Measurements from ENCODE around the gene THSD4. TPM values are rescaled to one million over a fixed set of nuclear protein-coding genes. Genes with fewer than 3 reads are reported as not detected.

Gene THSD4
- total and polyA plus RNA-seq, 5 donors from 2014 or later = not detected

DNA sequence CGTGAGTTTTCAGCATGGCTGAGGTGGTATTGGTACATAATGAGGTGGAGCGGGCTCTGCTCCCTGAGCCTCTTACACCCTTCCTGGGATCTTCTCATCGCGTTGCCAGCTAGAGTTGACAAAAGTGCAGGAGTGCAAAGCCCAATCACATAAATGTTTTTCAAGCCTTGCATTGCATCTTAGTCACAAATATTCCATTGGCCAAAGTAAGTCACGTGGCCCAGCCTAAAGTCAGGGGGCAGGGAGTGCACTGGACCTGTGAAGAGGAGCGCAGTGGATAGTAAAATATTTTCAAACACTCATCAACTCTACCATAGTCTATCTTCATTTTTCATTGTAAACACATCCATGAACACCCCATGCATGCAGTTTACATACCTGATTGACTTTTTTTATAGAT is 365.3 kb downstream of the THSD4 start:
- DNase-seq (no peak), ATAC-seq (ENCODE audit: low read depth in 2 of 2) (no peak)
- Mint-ChIP-seq H3K27ac (no peak overlapping the region), H3K9me3 (peaks cover 0 to 2% (median 0%) of the 10 kb centered on the region in 7 donors), H3K4me3 (no peak overlapping the region), H3K36me3 (no peaks in the 10 kb centered on the region), H3K27me3 (peaks cover 18% of the 10 kb centered on the region), H3K4me1 (no peaks in the 10 kb centered on the region)
- Histone ChIP-seq H3K27me3 (ENCODE audit: control insufficient read depth, insufficient read depth, low read length) (no peaks in the 10 kb centered on the region), H3K4me1 (ENCODE audit: control insufficient read depth, insufficient read depth, low read length, poor library complexity, severe bottlenecking) (no peaks in the 10 kb centered on the region), H3K27ac (ENCODE audit: insufficient read depth, low read length, poor library complexity, severe bottlenecking) (no peak overlapping the region), H3K4me3 (ENCODE audit: low read depth, low read length) (no peak overlapping the region), H3K36me3 (ENCODE audit: control insufficient read depth, insufficient read depth, low read length) (no peaks in the 10 kb centered on the region), H3K9me3 (ENCODE audit: control insufficient read depth in 2 of 2, low read length in 2 of 2) (no peaks in the 10 kb centered on the region)

- Mint-ChIP-seq H3K27me3 (peaks cover 9% of the 10 kb centered on the region), H3K4me3 (no peak overlapping the region), H3K36me3 (no peaks in the 10 kb centered on the region), H3K27ac (no peak overlapping the region), H3K9me3 (peaks cover 0 to 5% (median 0%) of the 10 kb centered on the region in 7 donors), H3K4me1 (no peaks in the 10 kb centered on the region)
- Histone ChIP-seq H3K4me3 (ENCODE audit: low read depth, low read length) (no peak overlapping the region), H3K27ac (ENCODE audit: insufficient read depth, low read length, poor library complexity, severe bottlenecking) (no peak overlapping the region), H3K9me3 (ENCODE audit: control insufficient read depth in 2 of 2, low read length in 2 of 2) (no peaks in the 10 kb centered on the region), H3K4me1 (ENCODE audit: control insufficient read depth, insufficient read depth, low read length, poor library complexity, severe bottlenecking) (no peaks in the 10 kb centered on the region), H3K36me3 (ENCODE audit: control insufficient read depth, insufficient read depth, low read length) (no peaks in the 10 kb centered on the region), H3K27me3 (ENCODE audit: control insufficient read depth, insufficient read depth, low read length) (peaks cover 5% of the 10 kb centered on the region)
- DNase-seq (no peak), ATAC-seq (ENCODE audit: low read depth in 2 of 2) (no peak)
Measured at GRCh38 chr15:71484080-71484479, 368.8 kb downstream of the THSD4 start.

GRCh38 chr15:71485094-71485693 is 369.9 kb downstream of the THSD4 start:
- no peak for ATAC-seq (ENCODE audit: low read depth in 2 of 2)
- H3K9me3 Mint-ChIP-seq = peaks cover 0 to 5% (median 0%) of the 10 kb centered on the region in 7 donors
- peaks cover 9% of the 10 kb centered on the region for H3K27me3 Mint-ChIP-seq
- H3K4me3 Mint-ChIP-seq = no peak overlapping the region
- Histone ChIP-seq H3K27ac (ENCODE audit: insufficient read depth, low read length, poor library complexity, severe bottlenecking) (no peak overlapping the region), H3K36me3 (ENCODE audit: control insufficient read depth, insufficient read depth, low read length) (no peaks in the 10 kb centered on the region), H3K4me3 (ENCODE audit: low read depth, low read length) (no peak overlapping the region), H3K9me3 (ENCODE audit: control insufficient read depth in 2 of 2, low read length in 2 of 2) (no peaks in the 10 kb centered on the region), H3K27me3 (ENCODE audit: control insufficient read depth, insufficient read depth, low read length) (peaks cover 6% of the 10 kb centered on the region), H3K4me1 (ENCODE audit: control insufficient read depth, insufficient read depth, low read length, poor library complexity, severe bottlenecking) (no peaks in the 10 kb centered on the region)
- H3K27ac Mint-ChIP-seq = no peak overlapping the region
- DNase-seq = no peak
- no peaks in the 10 kb centered on the region for H3K36me3 Mint-ChIP-seq
- no peaks in the 10 kb centered on the region for H3K4me1 Mint-ChIP-seq

- peaks cover 6% of the 10 kb centered on the region for H3K27me3 ChIP-seq (ENCODE audit: control insufficient read depth, insufficient read depth, low read length)
- Mint-ChIP-seq H3K9me3 (peaks cover 0 to 7% (median 0%) of the 10 kb centered on the region in 7 donors), H3K36me3 (no peaks in the 10 kb centered on the region), H3K27ac (no peak overlapping the region), H3K27me3 (peaks cover 12% of the 10 kb centered on the region), H3K4me1 (no peaks in the 10 kb centered on the region), H3K4me3 (no peak overlapping the region)
- no peak for DNase-seq
- no peak overlapping the region for H3K4me3 ChIP-seq (ENCODE audit: low read depth, low read length)
- H3K4me1 ChIP-seq (ENCODE audit: control insufficient read depth, insufficient read depth, low read length, poor library complexity, severe bottlenecking) = no peaks in the 10 kb centered on the region
- peaks cover 0 to 2% of the 10 kb centered on the region in 2 experiments for H3K9me3 ChIP-seq (ENCODE audit: control insufficient read depth in 2 of 2, low read length in 2 of 2)
- ATAC-seq (ENCODE audit: low read depth in 2 of 2) = no peak
- no peak overlapping the region for H3K27ac ChIP-seq (ENCODE audit: insufficient read depth, low read length, poor library complexity, severe bottlenecking)
- H3K36me3 ChIP-seq (ENCODE audit: control insufficient read depth, insufficient read depth, low read length) = no peaks in the 10 kb centered on the region
Measured at GRCh38 chr15:71489570-71489969, 374.3 kb downstream of the THSD4 start.

- no peaks in the 10 kb centered on the region for H3K4me1 Mint-ChIP-seq
- H3K27me3 ChIP-seq (ENCODE audit: control insufficient read depth, insufficient read depth, low read length) = peaks cover 4% of the 10 kb centered on the region
- H3K27ac ChIP-seq (ENCODE audit: insufficient read depth, low read length, poor library complexity, severe bottlenecking) = no peak overlapping the region
Measured at GRCh38 chr15:71493526-71493925, 378.3 kb downstream of the THSD4 start.

DNA sequence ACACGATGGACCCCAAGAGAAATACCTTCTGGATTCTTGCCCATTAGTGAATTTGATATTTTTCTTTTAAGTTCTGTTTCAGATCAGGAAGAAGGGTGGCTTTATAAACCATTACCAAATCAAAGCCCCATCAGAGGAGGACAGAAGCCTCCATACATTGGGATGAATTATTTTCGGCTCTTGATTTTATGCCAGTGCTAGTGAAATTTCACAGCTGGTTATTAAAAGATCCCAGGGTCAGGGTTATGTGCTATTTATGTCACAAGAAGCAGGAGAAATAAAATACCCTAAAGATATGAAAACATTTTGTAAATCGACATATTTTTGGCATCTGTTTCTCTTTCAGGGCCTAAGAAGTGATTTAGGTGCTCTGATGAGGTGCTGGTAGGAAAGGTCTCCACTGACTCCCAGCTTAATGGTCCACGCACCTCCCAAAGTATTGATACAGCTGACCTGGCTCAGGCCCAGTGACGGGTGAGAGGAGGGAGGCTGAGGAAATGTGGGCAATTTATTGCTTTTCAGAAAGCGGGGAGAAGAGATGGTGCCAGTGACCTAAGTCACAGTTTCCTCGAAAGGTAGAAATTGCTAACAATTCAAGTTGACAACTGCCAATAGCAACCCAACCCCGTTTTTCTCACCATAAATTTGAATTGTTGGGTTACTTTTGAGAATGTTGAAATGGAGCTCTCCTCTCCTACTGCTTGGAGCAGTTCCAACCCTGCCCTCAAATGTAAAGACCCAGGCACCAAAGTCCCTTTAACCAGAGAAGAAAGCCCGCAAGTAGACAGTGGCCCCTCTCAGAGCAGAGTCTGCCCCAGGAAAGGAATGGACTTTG is 379.5 kb downstream of the THSD4 start:
- no peaks in the 10 kb centered on the region for H3K36me3 ChIP-seq (ENCODE audit: control insufficient read depth, insufficient read depth, low read length)
- H3K4me1 Mint-ChIP-seq = no peaks in the 10 kb centered on the region
- no peak for DNase-seq
- H3K27me3 Mint-ChIP-seq = peaks cover 14% of the 10 kb centered on the region
- peaks cover 0 to 4% (median 0%) of the 10 kb centered on the region in 7 donors for H3K9me3 Mint-ChIP-seq
- no peaks in the 10 kb centered on the region for H3K36me3 Mint-ChIP-seq
- H3K27me3 ChIP-seq (ENCODE audit: control insufficient read depth, insufficient read depth, low read length) = no peaks in the 10 kb centered on the region
- ATAC-seq (ENCODE audit: low read depth in 2 of 2) = no peak
- no peak overlapping the region for H3K27ac ChIP-seq (ENCODE audit: insufficient read depth, low read length, poor library complexity, severe bottlenecking)
- H3K9me3 ChIP-seq (ENCODE audit: control insufficient read depth in 2 of 2, low read length in 2 of 2) = peaks cover 0 to 2% of the 10 kb centered on the region in 2 experiments
- H3K4me1 ChIP-seq (ENCODE audit: control insufficient read depth, insufficient read depth, low read length, poor library complexity, severe bottlenecking) = no peaks in the 10 kb centered on the region
- no peak overlapping the region for H3K4me3 ChIP-seq (ENCODE audit: low read depth, low read length)
- H3K4me3 Mint-ChIP-seq = no peak overlapping the region
- H3K27ac Mint-ChIP-seq = no peak overlapping the region

More at GRCh38 chr15:71493526-71493925, 378.3 kb downstream of the THSD4 start:
- H3K36me3 ChIP-seq (ENCODE audit: control insufficient read depth, insufficient read depth, low read length) = no peaks in the 10 kb centered on the region
- Mint-ChIP-seq H3K27me3 (peaks cover 14% of the 10 kb centered on the region), H3K27ac (no peak overlapping the region), H3K9me3 (peaks cover 0 to 5% (median 0%) of the 10 kb centered on the region in 7 donors), H3K36me3 (no peaks in the 10 kb centered on the region), H3K4me3 (no peak overlapping the region)
- no peak for DNase-seq
- no peak overlapping the region for H3K4me3 ChIP-seq (ENCODE audit: low read depth, low read length)
- H3K9me3 ChIP-seq (ENCODE audit: control insufficient read depth in 2 of 2, low read length in 2 of 2) = peaks cover 0 to 2% of the 10 kb centered on the region in 2 experiments
- H3K4me1 ChIP-seq (ENCODE audit: control insufficient read depth, insufficient read depth, low read length, poor library complexity, severe bottlenecking) = no peaks in the 10 kb centered on the region
- no peak for ATAC-seq (ENCODE audit: low read depth in 2 of 2)

DNA sequence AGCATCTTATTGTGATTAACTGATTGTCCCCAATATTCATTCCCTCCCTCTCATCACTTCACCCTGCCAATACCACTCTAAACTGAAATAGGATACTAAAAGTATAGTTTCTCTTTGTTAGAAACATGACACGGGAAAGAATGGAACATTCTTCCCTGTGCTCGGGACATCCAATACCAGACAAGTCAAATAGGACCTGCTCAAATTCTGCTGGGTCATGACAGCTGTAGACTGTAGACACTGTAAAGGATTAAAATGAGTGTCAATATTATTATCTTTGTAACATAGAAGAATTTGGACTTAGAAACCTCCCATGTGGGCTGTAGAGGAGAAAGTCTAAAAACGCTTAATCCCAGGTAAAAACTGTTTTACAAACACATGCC is 380.1 kb downstream of the THSD4 start:
- DNase-seq = no peak
- no peaks in the 10 kb centered on the region for H3K36me3 Mint-ChIP-seq
- ATAC-seq (ENCODE audit: low read depth in 2 of 2) = no peak
- no peaks in the 10 kb centered on the region for H3K4me1 Mint-ChIP-seq
- peaks cover 0 to 4% (median 0%) of the 10 kb centered on the region in 7 donors for H3K9me3 Mint-ChIP-seq
- no peaks in the 10 kb centered on the region for H3K4me1 ChIP-seq (ENCODE audit: control insufficient read depth, insufficient read depth, low read length, poor library complexity, severe bottlenecking)
- no peaks in the 10 kb centered on the region for H3K36me3 ChIP-seq (ENCODE audit: control insufficient read depth, insufficient read depth, low read length)
- H3K27me3 Mint-ChIP-seq = peaks cover 14% of the 10 kb centered on the region
- H3K4me3 ChIP-seq (ENCODE audit: low read depth, low read length) = no peak overlapping the region
- H3K27me3 ChIP-seq (ENCODE audit: control insufficient read depth, insufficient read depth, low read length) = no peaks in the 10 kb centered on the region
- no peak overlapping the region for H3K4me3 Mint-ChIP-seq
- peaks cover 0 to 2% of the 10 kb centered on the region in 2 experiments for H3K9me3 ChIP-seq (ENCODE audit: control insufficient read depth in 2 of 2, low read length in 2 of 2)
- H3K27ac Mint-ChIP-seq = no peak overlapping the region
- H3K27ac ChIP-seq (ENCODE audit: insufficient read depth, low read length, poor library complexity, severe bottlenecking) = no peak overlapping the region
